ENCODE data around the gene ZNF417. TPM values are rescaled to one million over a fixed set of nuclear protein-coding genes. Genes with fewer than 3 reads are reported as not detected.
A peak's percentile ranks its signal among the peaks of the same experiment; 100 is the strongest.

Gene ZNF417
- total and polyA plus RNA-seq, 2 of the 13 experiments (the other 11 are each of a cell fraction or from before 2014, with no cell fraction given): 2.9 to 13.7 TPM

DNA sequence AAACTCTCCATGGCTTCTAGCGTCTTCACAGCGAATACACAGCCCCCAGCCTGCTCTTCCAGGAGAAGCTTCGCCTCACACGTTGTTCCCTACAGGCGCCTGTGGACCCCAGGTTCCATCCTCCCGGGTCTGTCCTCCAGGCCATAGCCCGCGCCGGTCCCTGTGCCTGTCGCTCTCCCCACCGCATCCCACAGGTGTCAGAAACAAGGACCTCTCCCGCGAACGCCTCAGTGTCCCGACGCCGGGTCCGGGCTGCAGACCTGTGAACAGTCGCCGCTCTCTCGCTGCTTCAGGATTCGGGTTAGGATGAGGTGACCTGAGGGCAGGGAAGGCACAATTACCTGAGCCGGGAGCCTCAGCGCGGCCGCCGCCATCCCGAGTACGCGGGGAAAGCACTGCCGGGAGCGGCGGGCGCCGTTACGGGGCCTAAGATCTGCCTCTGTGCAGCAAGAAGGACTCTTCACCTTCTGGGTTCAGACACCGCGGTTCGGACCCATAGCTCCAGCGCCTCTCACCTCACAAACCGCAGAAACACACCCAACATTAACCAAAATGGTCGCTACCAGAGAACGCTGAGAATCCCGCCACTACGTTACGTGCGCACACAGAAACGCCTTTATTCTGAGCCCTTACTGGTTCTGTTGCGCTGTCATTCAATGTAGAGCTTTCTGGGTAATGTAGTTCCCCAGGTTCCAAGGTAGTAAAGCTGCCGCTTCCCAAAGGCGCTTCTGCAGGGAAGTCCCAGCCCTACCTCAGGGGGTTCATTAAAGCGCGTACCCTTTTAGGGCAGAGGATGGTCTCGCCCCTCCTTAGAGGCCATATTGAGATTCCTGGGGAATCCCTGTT is 18.7 kb upstream of the ZNF417 start, which contains the start of gene ZNF418:
Gene ZNF418, minus strand, starts transcription at position 583 of the 846 bp plus-strand sequence. CDS start 1,580 bp downstream, outside the sequence.
- no peak for ATAC-seq
- 98% methylated on average over 54 of the region's 54 CpGs for WGBS (ENCODE audit: low lambda C conversion rate)
- no TSS peak for BruUV-seq (replicated peaks)
- Histone ChIP-seq H3K27me3 (ENCODE audit: control insufficient read depth in 1 of 2, insufficient read depth in 2 of 2, low read length in 2 of 2) (no peaks in the 10 kb centered on the region), H3K36me3 (replicated peaks in 1 of 2; ENCODE audit: control insufficient read depth in 1 of 2, insufficient read depth in 2 of 2, low read length in 2 of 2) (no peaks in the 10 kb centered on the region), H3K4me1 (ENCODE audit: insufficient read depth, low read length) (no peaks in the 10 kb centered on the region), H4K20me1 (ENCODE audit: insufficient read depth, low read length) (no peaks in the 10 kb centered on the region), H2AFZ (ENCODE audit: low read length) (no peak within 1 kb of the TSS), H3K27ac (ENCODE audit: extremely low read length, insufficient read depth, low read length) (no peak within 1 kb of the TSS), H3K4me3 (replicated peaks in 1 of 3; ENCODE audit: insufficient read depth in 1 of 3, low read depth in 2 of 3, low read length in 3 of 3) (no peak within 1 kb of the TSS), H3K9me3 (ENCODE audit: low read length) (peaks cover 50% of the 10 kb centered on the region), H3K4me2 (ENCODE audit: low read depth, low read length) (no peak within 1 kb of the TSS), H3K9ac (ENCODE audit: insufficient read depth, low read depth, low read length) (no peak within 1 kb of the TSS), H3K79me2 (ENCODE audit: insufficient read depth, low read length) (no peaks in the 10 kb centered on the region)
- CTCF ChIA-PET (ENCODE audit: low intra/inter-chr PET ratio, low total read pairs): no interaction called here
- intact Hi-C loops (cut with micrococcal nuclease; ENCODE audit: unreplicated experiment): no loop called here
- POLR2A ChIA-PET: no interaction called here
- TF ChIP-seq HNRNPLL (IDR thresholded peaks at IDR 0.05; ENCODE audit: low read depth, low read length, poor library complexity, severe bottlenecking) (peak; percentile 12), ZNF547 (CRISPR knock-in tag; IDR thresholded peaks at IDR 0.05) (no peak)
- no peak for DNase-seq (ENCODE audit: low spot score)
- no peak for FAIRE-seq
- in situ Hi-C loops (cut with HindIII; ENCODE audit: extremely low pct_ligation_motif_present, low pct_unique_long_range_greater_than_20kb): no loop called here

DNA sequence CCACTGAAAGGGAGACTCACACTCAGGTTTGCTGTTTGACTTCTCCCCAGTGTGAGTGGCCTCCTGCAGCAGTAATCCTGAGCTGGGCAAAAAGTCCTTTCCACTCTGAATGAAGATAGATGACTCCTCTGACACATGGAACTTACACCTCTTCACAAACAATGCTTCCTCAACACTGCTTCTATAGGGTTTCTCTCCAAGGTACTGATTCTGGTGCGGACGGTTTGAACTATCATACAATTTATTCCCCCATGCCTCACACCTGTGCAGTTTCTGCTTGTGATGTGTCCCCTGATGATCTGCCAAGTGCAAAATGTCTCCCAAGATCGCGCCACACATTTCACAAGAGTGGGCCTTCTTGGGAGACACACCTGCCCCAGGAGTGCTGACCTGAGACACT is 11.2 kb upstream of the ZNF417 start:
- in situ Hi-C loops (cut with HindIII; ENCODE audit: extremely low pct_ligation_motif_present, low pct_unique_long_range_greater_than_20kb) (no loop called here), intact Hi-C loops (cut with micrococcal nuclease; ENCODE audit: unreplicated experiment) (no loop called here)
- H3K27me3 ChIP-seq (ENCODE audit: control insufficient read depth in 1 of 2, insufficient read depth in 2 of 2, low read length in 2 of 2): no peaks in the 10 kb centered on the region
- H3K27ac ChIP-seq (ENCODE audit: extremely low read length, insufficient read depth, low read length): no peak overlapping the region
- ATAC-seq: no peak
- no peak for DNase-seq (ENCODE audit: low spot score)
- no peak overlapping the region for H3K4me2 ChIP-seq (ENCODE audit: low read depth, low read length)
- H3K9ac ChIP-seq (ENCODE audit: insufficient read depth, low read depth, low read length): no peak overlapping the region
- H3K4me3 ChIP-seq (replicated peaks in 1 of 3; ENCODE audit: insufficient read depth in 1 of 3, low read depth in 2 of 3, low read length in 3 of 3): no peak overlapping the region
- no peaks in the 10 kb centered on the region for H3K36me3 ChIP-seq (replicated peaks in 1 of 2; ENCODE audit: control insufficient read depth in 1 of 2, insufficient read depth in 2 of 2, low read length in 2 of 2)
- BruUV-seq (replicated peaks): no TSS peak
- H3K9me3 ChIP-seq (ENCODE audit: low read length): peaks cover 10% of the 10 kb centered on the region; the same call in 1 of the 2 replicates
- CTCF ChIA-PET (ENCODE audit: low intra/inter-chr PET ratio, low total read pairs): no interaction called here
- no peak overlapping the region for H2AFZ ChIP-seq (ENCODE audit: low read length)
- POLR2A ChIA-PET: no interaction called here
- no peaks in the 10 kb centered on the region for H3K4me1 ChIP-seq (ENCODE audit: insufficient read depth, low read length)
- TF ChIP-seq NCOA5 (CRISPR knock-in tag; IDR thresholded peaks at IDR 0.05): no peak
- TF ChIP-seq, protein P1, sequence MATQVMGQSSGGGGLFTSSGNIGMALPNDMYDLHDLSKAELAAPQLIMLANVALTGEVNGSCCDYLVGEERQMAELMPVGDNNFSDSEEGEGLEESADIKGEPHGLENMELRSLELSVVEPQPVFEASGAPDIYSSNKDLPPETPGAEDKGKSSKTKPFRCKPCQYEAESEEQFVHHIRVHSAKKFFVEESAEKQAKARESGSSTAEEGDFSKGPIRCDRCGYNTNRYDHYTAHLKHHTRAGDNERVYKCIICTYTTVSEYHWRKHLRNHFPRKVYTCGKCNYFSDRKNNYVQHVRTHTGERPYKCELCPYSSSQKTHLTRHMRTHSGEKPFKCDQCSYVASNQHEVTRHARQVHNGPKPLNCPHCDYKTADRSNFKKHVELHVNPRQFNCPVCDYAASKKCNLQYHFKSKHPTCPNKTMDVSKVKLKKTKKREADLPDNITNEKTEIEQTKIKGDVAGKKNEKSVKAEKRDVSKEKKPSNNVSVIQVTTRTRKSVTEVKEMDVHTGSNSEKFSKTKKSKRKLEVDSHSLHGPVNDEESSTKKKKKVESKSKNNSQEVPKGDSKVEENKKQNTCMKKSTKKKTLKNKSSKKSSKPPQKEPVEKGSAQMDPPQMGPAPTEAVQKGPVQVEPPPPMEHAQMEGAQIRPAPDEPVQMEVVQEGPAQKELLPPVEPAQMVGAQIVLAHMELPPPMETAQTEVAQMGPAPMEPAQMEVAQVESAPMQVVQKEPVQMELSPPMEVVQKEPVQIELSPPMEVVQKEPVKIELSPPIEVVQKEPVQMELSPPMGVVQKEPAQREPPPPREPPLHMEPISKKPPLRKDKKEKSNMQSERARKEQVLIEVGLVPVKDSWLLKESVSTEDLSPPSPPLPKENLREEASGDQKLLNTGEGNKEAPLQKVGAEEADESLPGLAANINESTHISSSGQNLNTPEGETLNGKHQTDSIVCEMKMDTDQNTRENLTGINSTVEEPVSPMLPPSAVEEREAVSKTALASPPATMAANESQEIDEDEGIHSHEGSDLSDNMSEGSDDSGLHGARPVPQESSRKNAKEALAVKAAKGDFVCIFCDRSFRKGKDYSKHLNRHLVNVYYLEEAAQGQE (IDR thresholded peaks at IDR 0.05; ENCODE audit: borderline replicate concordance in 1 of 2, low read depth in 1 of 2, low read length in 2 of 2): peak in 1 of 2 experiments; percentile 83; a peak in 3 of 4 replicates
- 53% methylated on average over 4 of the region's 4 CpGs for WGBS (ENCODE audit: low lambda C conversion rate)
- H4K20me1 ChIP-seq (ENCODE audit: insufficient read depth, low read length): no peaks in the 10 kb centered on the region
- no peaks in the 10 kb centered on the region for H3K79me2 ChIP-seq (ENCODE audit: insufficient read depth, low read length)
- FAIRE-seq: no peak

Data from HepG2 (cell line).